Upper lobe of right lung (tissue), 1 donor: ENCODE results near the gene CKLF. TPM values are rescaled to one million over a fixed set of nuclear protein-coding genes. Genes with fewer than 3 reads are reported as not detected.
A peak's percentile ranks its signal among the peaks of the same experiment; 100 is the strongest.

Source experiments
- ATAC-seq: fragments of 200-7000 bp; cut with Tn5 transposase; one replicate; pipeline ENCODE4 v1.9.1; 2020; ENCODE audit warnings: mild to moderate bottlenecking, moderate library complexity
- DNase-seq: peaks from one replicate; pipeline ENCODE4 v3.0.0-alpha.2; 2020
- H3K27ac ChIP-seq: fragments of 200-600 bp; one replicate; pipeline ENCODE4 v1.8.0; 2022
- H3K27me3 ChIP-seq: fragments of 200-600 bp; one replicate; pipeline ENCODE4 v1.8.0; 2022; ENCODE audit warnings: mild to moderate bottlenecking
- H3K36me3 ChIP-seq: fragments of 200-600 bp; one replicate; pipeline ENCODE4 v1.8.0; 2022
- H3K4me1 ChIP-seq: fragments of 200-600 bp; one replicate; pipeline ENCODE4 v1.8.0; 2022
- H3K4me3 ChIP-seq: fragments of 200-600 bp; one replicate; pipeline ENCODE4 v1.8.0; 2022; ENCODE audit warnings: mild to moderate bottlenecking
- H3K9me3 ChIP-seq: fragments of 200-600 bp; one replicate; pipeline ENCODE4 v1.8.0; 2022
- intact Hi-C: fragments of 100-400 bp; cut with DNase I; formaldehyde crosslinking; loops from one replicate; pipeline ENCODE4 v1.11.0; 2022
- total RNA-seq: library from RNA; stranded (reverse); fragmentation: NEBNext Ultra II Directional; extraction: Animal tissue kit (Norgen Biotek cat#: 25700); gene quantifications from one replicate; pipeline ENCODE4 v1.2.1, GENCODE V29; 2021
- TF ChIP-seq, protein P1 (sequence below): fragments of 200-600 bp; IDR thresholded peaks from one replicate; pipeline ENCODE4 v1.8.0; 2022; ENCODE audit warnings: antibody characterized with exemption
- donor health status: DM: no; HTN: yes; CAD: no; lungs with severe emphysema.

CKLF gene
- total RNA-seq, 1 donor from 2014 or later: 57.6 TPM

DNA sequence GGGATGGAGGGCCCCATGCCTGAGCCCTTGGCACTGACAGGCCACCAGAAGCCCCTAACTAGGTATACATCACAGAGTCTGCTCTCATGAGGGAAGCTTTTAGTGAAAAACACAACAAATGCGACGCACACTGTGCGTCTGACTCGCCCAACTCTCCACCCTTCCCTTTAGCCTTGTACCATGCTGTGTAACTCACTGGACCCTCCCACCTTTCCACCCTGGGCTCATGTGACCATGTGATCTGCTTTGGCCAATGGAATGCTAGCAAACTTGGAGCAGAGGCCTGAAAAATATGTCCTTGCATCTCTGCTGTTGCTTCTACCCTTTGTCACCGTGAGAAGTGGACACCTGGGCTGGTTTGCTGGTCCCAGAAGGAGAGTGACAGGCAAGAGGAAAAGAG, 24.1 kb upstream of the CKLF start:
- Histone ChIP-seq H3K4me3 (no peak overlapping the region), H3K27ac (no peak overlapping the region), H3K4me1 (peaks cover 23% of the 10 kb centered on the region), H3K9me3 (no peaks in the 10 kb centered on the region), H3K27me3 (no peaks in the 10 kb centered on the region), H3K36me3 (peaks cover 51% of the 10 kb centered on the region)
- TF ChIP-seq, protein P1, sequence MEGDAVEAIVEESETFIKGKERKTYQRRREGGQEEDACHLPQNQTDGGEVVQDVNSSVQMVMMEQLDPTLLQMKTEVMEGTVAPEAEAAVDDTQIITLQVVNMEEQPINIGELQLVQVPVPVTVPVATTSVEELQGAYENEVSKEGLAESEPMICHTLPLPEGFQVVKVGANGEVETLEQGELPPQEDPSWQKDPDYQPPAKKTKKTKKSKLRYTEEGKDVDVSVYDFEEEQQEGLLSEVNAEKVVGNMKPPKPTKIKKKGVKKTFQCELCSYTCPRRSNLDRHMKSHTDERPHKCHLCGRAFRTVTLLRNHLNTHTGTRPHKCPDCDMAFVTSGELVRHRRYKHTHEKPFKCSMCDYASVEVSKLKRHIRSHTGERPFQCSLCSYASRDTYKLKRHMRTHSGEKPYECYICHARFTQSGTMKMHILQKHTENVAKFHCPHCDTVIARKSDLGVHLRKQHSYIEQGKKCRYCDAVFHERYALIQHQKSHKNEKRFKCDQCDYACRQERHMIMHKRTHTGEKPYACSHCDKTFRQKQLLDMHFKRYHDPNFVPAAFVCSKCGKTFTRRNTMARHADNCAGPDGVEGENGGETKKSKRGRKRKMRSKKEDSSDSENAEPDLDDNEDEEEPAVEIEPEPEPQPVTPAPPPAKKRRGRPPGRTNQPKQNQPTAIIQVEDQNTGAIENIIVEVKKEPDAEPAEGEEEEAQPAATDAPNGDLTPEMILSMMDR: no peak
- no peak for ATAC-seq
- DNase-seq: no peak
- intact Hi-C loops: no loop called here

GRCh38 chr16:66529475-66529874, 22.9 kb upstream of the CKLF start:
- DNase-seq (no peak), ATAC-seq (no peak)
- Histone ChIP-seq H3K9me3 (no peaks in the 10 kb centered on the region), H3K27ac (no peak overlapping the region), H3K36me3 (peaks cover 51% of the 10 kb centered on the region), H3K4me3 (no peak overlapping the region), H3K27me3 (no peaks in the 10 kb centered on the region), H3K4me1 (peaks cover 11% of the 10 kb centered on the region)
- intact Hi-C loops: no loop called here
- TF ChIP-seq, protein P1: no peak

DNA sequence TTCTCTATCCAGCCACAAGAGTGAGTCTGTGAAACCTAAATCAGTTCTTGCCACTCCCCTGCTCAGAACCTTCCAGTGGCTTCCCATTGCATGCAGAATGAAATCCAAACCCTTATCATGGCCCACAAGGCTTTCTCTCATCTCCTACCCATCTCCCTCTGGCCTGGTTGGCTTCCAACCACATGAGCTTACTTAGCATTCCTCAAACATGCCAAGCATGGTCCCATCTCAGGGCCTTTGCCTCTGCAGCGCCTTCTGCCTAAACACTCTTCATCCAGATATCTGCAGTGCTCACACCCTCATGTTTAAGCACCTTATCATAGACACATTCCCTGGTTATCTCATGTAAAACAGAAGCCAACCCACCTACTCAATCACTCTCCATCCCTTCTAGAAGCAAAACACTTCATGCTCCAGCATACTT, 18.0 kb upstream of the CKLF start:
- Histone ChIP-seq H3K27ac (no peak overlapping the region), H3K36me3 (peaks cover 62% of the 10 kb centered on the region), H3K27me3 (no peaks in the 10 kb centered on the region), H3K4me3 (no peak overlapping the region), H3K4me1 (no peaks in the 10 kb centered on the region), H3K9me3 (no peaks in the 10 kb centered on the region)
- DNase-seq (no peak), ATAC-seq (no peak)
- intact Hi-C loops: no loop called here
- TF ChIP-seq, protein P1: no peak

DNA sequence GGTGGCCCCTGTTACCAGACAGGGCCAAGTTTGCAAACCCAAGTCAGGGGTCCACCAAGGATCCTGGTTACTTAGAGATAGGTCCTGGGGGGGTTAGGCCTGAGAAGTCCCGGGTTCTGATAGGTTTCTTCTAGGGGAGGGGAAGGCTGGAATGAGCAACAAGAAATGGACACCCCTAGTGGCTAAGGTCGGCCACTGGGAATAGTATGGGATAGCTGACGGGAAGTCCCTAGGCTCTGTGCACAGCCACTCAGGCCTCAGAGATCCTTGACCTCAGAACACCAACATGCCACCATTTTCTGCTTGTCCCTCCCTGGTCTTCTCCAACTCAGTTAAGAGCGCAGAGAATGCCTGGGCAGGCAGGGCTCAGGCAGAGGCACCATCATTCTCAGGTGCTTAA, 15.9 kb upstream of the CKLF start:
- TF ChIP-seq, protein P1: no peak
- peaks cover 56% of the 10 kb centered on the region for H3K36me3 ChIP-seq
- DNase-seq: no peak

GRCh38 chr16:66537236-66537635, 15.1 kb upstream of the CKLF start:
- Histone ChIP-seq H3K27me3 (no peaks in the 10 kb centered on the region), H3K9me3 (no peaks in the 10 kb centered on the region), H3K4me1 (no peaks in the 10 kb centered on the region), H3K27ac (no peak overlapping the region), H3K4me3 (no peak overlapping the region), H3K36me3 (peaks cover 49% of the 10 kb centered on the region)
- TF ChIP-seq, protein P1: no peak
- intact Hi-C loops: no loop called here
- ATAC-seq (peak; percentile 27), DNase-seq (no peak)

More for the DNA sequence above, 15.9 kb upstream of the CKLF start:
- H3K4me3 ChIP-seq: no peak overlapping the region
- no peaks in the 10 kb centered on the region for H3K4me1 ChIP-seq
- intact Hi-C loops: no loop called here
- ATAC-seq: no peak
- H3K27ac ChIP-seq: no peak overlapping the region
- no peaks in the 10 kb centered on the region for H3K9me3 ChIP-seq
- no peaks in the 10 kb centered on the region for H3K27me3 ChIP-seq

GRCh38 chr16:66538910-66539309, 13.5 kb upstream of the CKLF start:
- no peak overlapping the region for H3K27ac ChIP-seq
- no peaks in the 10 kb centered on the region for H3K27me3 ChIP-seq
- ATAC-seq: no peak
- H3K36me3 ChIP-seq: peaks cover 49% of the 10 kb centered on the region
- no peaks in the 10 kb centered on the region for H3K9me3 ChIP-seq
- no peaks in the 10 kb centered on the region for H3K4me1 ChIP-seq
- DNase-seq: no peak
- TF ChIP-seq, protein P1: no peak
- no peak overlapping the region for H3K4me3 ChIP-seq
- intact Hi-C loops: no loop called here
